RCC 7860 (cell line): ENCODE data around the gene TFAM.
A peak's percentile ranks its signal among the peaks of the same experiment; 100 is the strongest.

ENCODE experiments used
- DNase-seq: peaks from one replicate; pipeline ENCODE4 v3.0.0-alpha.2; 2015; ENCODE audit warnings: low spot score
- FAIRE-seq: peaks from 2 replicates; lab custom pipeline; 2012; peaks lifted over from hg19 to GRCh38; lab: Jason Lieb, UNC

The TFAM gene

GRCh38 chr10:58431903-58432302 lies 46.7 kb downstream of the TFAM start:
- no peak for DNase-seq
- FAIRE-seq, result no peak

GRCh38 chr10:58433066-58433465 lies 47.9 kb downstream of the TFAM start:
- DNase-seq (no peak), FAIRE-seq (no peak)

- DNase-seq (no peak), FAIRE-seq (no peak)
Observed at GRCh38 chr10:58433571-58433970, 48.4 kb downstream of the TFAM start.

GRCh38 chr10:58435297-58435985 lies 50.2 kb downstream of the TFAM start:
- DNase-seq (peak; percentile 99), FAIRE-seq (peak; percentile 99)

- FAIRE-seq (peak; percentile 83), DNase-seq (peak; percentile 70)
Observed at GRCh38 chr10:58436071-58436470, 50.9 kb downstream of the TFAM start.

GRCh38 chr10:58438340-58438871 lies 53.2 kb downstream of the TFAM start:
- FAIRE-seq, result peak; percentile 80

GRCh38 chr10:58438986-58439385 lies 53.8 kb downstream of the TFAM start:
- DNase-seq, result no peak
- no peak for FAIRE-seq

More at GRCh38 chr10:58438340-58438871, 53.2 kb downstream of the TFAM start:
- DNase-seq, result peak; percentile 59

- DNase-seq, result no peak
- FAIRE-seq, result no peak
Observed at GRCh38 chr10:58439632-58440364, 54.6 kb downstream of the TFAM start.

- DNase-seq, result no peak
- no peak for FAIRE-seq
Observed at GRCh38 chr10:58440484-58440883, 55.3 kb downstream of the TFAM start.

- FAIRE-seq, result no peak
- no peak for DNase-seq
Observed at GRCh38 chr10:58444321-58444720, 59.1 kb downstream of the TFAM start.

GRCh38 chr10:58444876-58445275 lies 59.7 kb downstream of the TFAM start:
- FAIRE-seq (no peak), DNase-seq (no peak)

GRCh38 chr10:58448121-58448935 lies 63.1 kb downstream of the TFAM start:
- FAIRE-seq (no peak), DNase-seq (no peak)
